ENCODE results near the gene MAFF. TPM values are rescaled to one million over a fixed set of nuclear protein-coding genes. Genes with fewer than 3 reads are reported as not detected.

The MAFF gene
- total RNA-seq, 1 experiment from 2014 or later = 5.8 TPM

- Mint-ChIP-seq H3K27ac (no peak overlapping the region), H3K4me1 (peaks cover 12 to 19% of the 10 kb centered on the region in 2 experiments), H3K27me3 (ENCODE audit: low read depth) (no peaks in the 10 kb centered on the region), H3K4me3 (no peak overlapping the region), H3K36me3 (ENCODE audit: insufficient read depth in 1 of 3, low read depth in 3 of 3) (peaks cover 0 to 5% (median 0%) of the 10 kb centered on the region in 3 experiments; a peak in 2 of 7 replicates), H3K9me3 (no peaks in the 10 kb centered on the region)
- H3K14ac ChIP-seq (ENCODE audit: insufficient read depth, low read length) = no peak overlapping the region
- H2BK120ac ChIP-seq (ENCODE audit: low read depth, low read length, poor library complexity, severe bottlenecking) = no peak overlapping the region
- H3K56ac ChIP-seq (ENCODE audit: insufficient read length, low read depth, low read length) = no peak overlapping the region
- H4K91ac ChIP-seq (ENCODE audit: insufficient read length, low read depth, low read length) = no peak overlapping the region
- no peaks in the 10 kb centered on the region for H3K4me1 ChIP-seq (ENCODE audit: insufficient read depth, low read length)
- no peak overlapping the region for H4K5ac ChIP-seq (ENCODE audit: insufficient read length, low read depth, low read length)
- no peak overlapping the region for H2BK12ac ChIP-seq (ENCODE audit: insufficient read length, low read depth, low read length)
- H3K79me2 ChIP-seq (ENCODE audit: insufficient read depth, low read length) = peaks cover 3% of the 10 kb centered on the region; the same call in 1 of the 2 replicates
- H3K4ac ChIP-seq (ENCODE audit: low read depth, low read length) = no peak overlapping the region
- H3K23me2 ChIP-seq (ENCODE audit: insufficient read length, low read depth, low read length, poor library complexity, severe bottlenecking) = no peaks in the 10 kb centered on the region
- H3K4me2 ChIP-seq (ENCODE audit: insufficient read depth, insufficient read length, low read length) = no peak overlapping the region
- no peak overlapping the region for H2BK20ac ChIP-seq (ENCODE audit: low read depth, low read length, poor library complexity, severe bottlenecking)
- H3K27me3 ChIP-seq (ENCODE audit: insufficient read depth, low read length) = no peaks in the 10 kb centered on the region
- no peak overlapping the region for H2BK15ac ChIP-seq (ENCODE audit: low read depth, low read length)
- H3K27ac ChIP-seq (ENCODE audit: insufficient read length, low read depth, low read length) = no peak overlapping the region
- H2AFZ ChIP-seq (ENCODE audit: low read length) = no peak overlapping the region
- no peaks in the 10 kb centered on the region for H4K20me1 ChIP-seq (ENCODE audit: control insufficient read depth, insufficient read depth, insufficient read length)
- no peak overlapping the region for H3T11ph ChIP-seq (ENCODE audit: low read length)
- no peak overlapping the region for H3K23ac ChIP-seq (ENCODE audit: insufficient read length, low read depth, low read length)
- TF ChIP-seq, protein P1, sequence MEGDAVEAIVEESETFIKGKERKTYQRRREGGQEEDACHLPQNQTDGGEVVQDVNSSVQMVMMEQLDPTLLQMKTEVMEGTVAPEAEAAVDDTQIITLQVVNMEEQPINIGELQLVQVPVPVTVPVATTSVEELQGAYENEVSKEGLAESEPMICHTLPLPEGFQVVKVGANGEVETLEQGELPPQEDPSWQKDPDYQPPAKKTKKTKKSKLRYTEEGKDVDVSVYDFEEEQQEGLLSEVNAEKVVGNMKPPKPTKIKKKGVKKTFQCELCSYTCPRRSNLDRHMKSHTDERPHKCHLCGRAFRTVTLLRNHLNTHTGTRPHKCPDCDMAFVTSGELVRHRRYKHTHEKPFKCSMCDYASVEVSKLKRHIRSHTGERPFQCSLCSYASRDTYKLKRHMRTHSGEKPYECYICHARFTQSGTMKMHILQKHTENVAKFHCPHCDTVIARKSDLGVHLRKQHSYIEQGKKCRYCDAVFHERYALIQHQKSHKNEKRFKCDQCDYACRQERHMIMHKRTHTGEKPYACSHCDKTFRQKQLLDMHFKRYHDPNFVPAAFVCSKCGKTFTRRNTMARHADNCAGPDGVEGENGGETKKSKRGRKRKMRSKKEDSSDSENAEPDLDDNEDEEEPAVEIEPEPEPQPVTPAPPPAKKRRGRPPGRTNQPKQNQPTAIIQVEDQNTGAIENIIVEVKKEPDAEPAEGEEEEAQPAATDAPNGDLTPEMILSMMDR (conservative IDR thresholded peaks at IDR 0.05) = no peak
- H3K9ac ChIP-seq (ENCODE audit: extremely low read depth, insufficient read length, low read length) = no peak overlapping the region
- H4K8ac ChIP-seq (replicated peaks; ENCODE audit: insufficient read length, low read depth, low read length) = no peak overlapping the region
- no peak for DNase-seq
- H2AK5ac ChIP-seq (ENCODE audit: insufficient read length, low read length) = no peak overlapping the region
- no peak overlapping the region for H2BK5ac ChIP-seq (ENCODE audit: insufficient read length, low read length)
- H3K79me1 ChIP-seq (ENCODE audit: insufficient read depth, low read depth, low read length, poor library complexity, severe bottlenecking) = no peaks in the 10 kb centered on the region
- no CpG with 5 or more reads among the region's 2 CpGs for WGBS (ENCODE audit: extremely low coverage, insufficient read length, low lambda C conversion rate)
- H3K18ac ChIP-seq (ENCODE audit: insufficient read length, low read depth, low read length) = no peak overlapping the region
- no peaks in the 10 kb centered on the region for H3K9me3 ChIP-seq (ENCODE audit: control insufficient read depth, low read depth, low read length)
Observed at GRCh38 chr22:38255697-38256096, 53.9 kb downstream of the MAFF start.
